Caco-2 (cell line): Measurements from ENCODE around the gene ZNF181. TPM values are rescaled to one million over a fixed set of nuclear protein-coding genes. Genes with fewer than 3 reads are reported as not detected.

Experiments used
- BruUV-seq: library from RNA; stranded (reverse); fragments of 400-500 nt; replicated peaks from 2 replicates; lab custom pipeline; 2021; lab: Mats Ljungman, UMichigan
- CTCF ChIA-PET: fragments of 300-600 bp; sonication (Branson Sonifier 250); formaldehyde crosslinking; loops from one replicate; lab custom pipeline; 2022; ENCODE audit warnings: antibody characterized with exemption; lab: Charles Lee
- POLR2A ChIA-PET: fragments of 300-600 bp; sonication (Branson Sonifier 250); formaldehyde crosslinking; loops from one replicate; lab custom pipeline; 2022; ENCODE audit warnings: antibody characterized with exemption; lab: Charles Lee
- DNase-seq, 2 experiments: peaks; one replicate each; pipeline versions ENCODE4 v3.0.0 to v3.0.0-alpha.2; 2020 to 2022
- H3K27me3 ChIP-seq: replicated peaks from 2 replicates; pipeline ENCODE4 v1.6.0; 2011; ENCODE audit warnings: low read length; ENCODE audit not compliant: control insufficient read depth, insufficient read depth
- H3K36me3 ChIP-seq: 2 replicates; pipeline ENCODE4 v1.5.1; 2011; ENCODE audit warnings: low read length; ENCODE audit not compliant: control insufficient read depth, insufficient read depth
- H3K4me1 ChIP-seq: fragments of 250-450 bp; sonication (Bioruptor Pico); 2 replicates; pipeline ENCODE4 v1.5.1; 2020; ENCODE audit warnings: mild to moderate bottlenecking
- H3K4me3 ChIP-seq: 2 replicates; pipeline ENCODE4 v1.5.1; 2011; ENCODE audit warnings: low read depth, mild to moderate bottlenecking, control low read depth, low read length
- H3K9me3 ChIP-seq: fragments of 250-450 bp; sonication (Bioruptor Pico); 2 replicates; pipeline ENCODE4 v1.5.1; 2020; ENCODE audit warnings: mild to moderate bottlenecking, moderate library complexity
- H3K27ac Mint-ChIP-seq: one replicate; pipeline ENCODE4 v1.8.0; 2022; ENCODE audit warnings: mixed read lengths; ENCODE audit not compliant: unreplicated experiment
- H3K27me3 Mint-ChIP-seq: one replicate; pipeline ENCODE4 v1.8.0; 2022; ENCODE audit warnings: mixed read lengths; ENCODE audit not compliant: insufficient read depth, unreplicated experiment
- H3K36me3 Mint-ChIP-seq: one replicate; pipeline ENCODE4 v1.8.0; 2022; ENCODE audit warnings: mild to moderate bottlenecking, mixed read lengths; ENCODE audit not compliant: insufficient read depth, unreplicated experiment
- H3K4me1 Mint-ChIP-seq: one replicate; pipeline ENCODE4 v1.8.0; 2022; ENCODE audit warnings: low read depth, mixed read lengths; ENCODE audit not compliant: unreplicated experiment
- H3K4me3 Mint-ChIP-seq: one replicate; pipeline ENCODE4 v1.8.0; 2022; ENCODE audit warnings: mild to moderate bottlenecking, moderate library complexity, mixed read lengths; ENCODE audit not compliant: unreplicated experiment
- H3K9me3 Mint-ChIP-seq: one replicate; pipeline ENCODE4 v1.8.0; 2022; ENCODE audit warnings: mixed read lengths; ENCODE audit not compliant: unreplicated experiment
- CTCF ChIP-seq, 2 experiments: fragments of 200-600 bp in 1 of 2; IDR thresholded peaks; 1 replicate in 1 of 2; 2 replicates in 1 of 2; pipeline versions ENCODE4 v1.5.1 to v1.8.0; 2011 to 2022; ENCODE audit warnings: antibody characterized with exemption in 1 of 2, control low read depth in 1 of 2, inconsistent platforms in 1 of 2, low read depth in 1 of 2, low read length in 1 of 2, mild to moderate bottlenecking in 1 of 2, moderate library complexity in 1 of 2; ENCODE audit not compliant: insufficient read depth in 1 of 2, severe bottlenecking in 1 of 2, unreplicated experiment in 1 of 2
- intact Hi-C: fragments of 100-400 bp; cut with micrococcal nuclease; formaldehyde crosslinking; loops from one replicate; pipeline ENCODE4 v1.10.0; 2022; ENCODE audit not compliant: unreplicated experiment
- total RNA-seq: library from RNA; stranded (reverse); gene quantifications from 2 replicates; pipeline ENCODE4 v1.2.3, GENCODE V29; 2022

ZNF181 gene
- total RNA-seq, 1 experiment from 2014 or later, result 5.4 TPM

GRCh38 chr19:34692549-34692948 is 41.5 kb upstream of the ZNF181 start:
- Mint-ChIP-seq H3K27ac (no peak overlapping the region), H3K9me3 (peaks cover 18% of the 10 kb centered on the region), H3K4me3 (no peak overlapping the region), H3K36me3 (no peaks in the 10 kb centered on the region), H3K4me1 (no peaks in the 10 kb centered on the region), H3K27me3 (peaks cover 7% of the 10 kb centered on the region)
- BruUV-seq, result no TSS peak
- no peaks in the 10 kb centered on the region for H3K4me1 ChIP-seq
- ChIA-PET POLR2A (no interaction called here), CTCF (no interaction called here)
- H3K9me3 ChIP-seq, result no peaks in the 10 kb centered on the region
- intact Hi-C loops, result no loop called here
- TF ChIP-seq CTCF (IDR thresholded peaks at IDR 0.05; ENCODE audit: insufficient read depth in 1 of 2, low read depth in 1 of 2, low read length in 1 of 2, severe bottlenecking in 1 of 2, unreplicated experiment in 1 of 2), result no peak
- H3K36me3 ChIP-seq, result no peaks in the 10 kb centered on the region
- no peaks in the 10 kb centered on the region for H3K27me3 ChIP-seq
- DNase-seq, result no peak
- no peak overlapping the region for H3K4me3 ChIP-seq

- H3K36me3 Mint-ChIP-seq, result peaks cover 4% of the 10 kb centered on the region
- POLR2A ChIA-PET, result no interaction called here
- CTCF ChIA-PET, result no interaction called here
- intact Hi-C loops, result no loop called here
- no peaks in the 10 kb centered on the region for H3K4me1 ChIP-seq
- TF ChIP-seq CTCF (IDR thresholded peaks at IDR 0.05; ENCODE audit: insufficient read depth in 1 of 2, low read depth in 1 of 2, low read length in 1 of 2, severe bottlenecking in 1 of 2, unreplicated experiment in 1 of 2), result no peak
- H3K4me1 Mint-ChIP-seq, result no peaks in the 10 kb centered on the region
- H3K36me3 ChIP-seq, result no peaks in the 10 kb centered on the region
- BruUV-seq, result no TSS peak
- H3K4me3 Mint-ChIP-seq, result no peak overlapping the region
- H3K9me3 Mint-ChIP-seq, result peaks cover 25% of the 10 kb centered on the region
- peaks cover 8% of the 10 kb centered on the region for H3K27me3 Mint-ChIP-seq
- H3K27me3 ChIP-seq, result no peaks in the 10 kb centered on the region
- peaks cover 15% of the 10 kb centered on the region for H3K9me3 ChIP-seq
- DNase-seq, result no peak
- no peak overlapping the region for H3K27ac Mint-ChIP-seq
- no peak overlapping the region for H3K4me3 ChIP-seq
These were observed 26.4 kb upstream of the ZNF181 start for GRCh38 chr19:34707661-34708060.

GRCh38 chr19:34711890-34712289 is 22.2 kb upstream of the ZNF181 start:
- no TSS peak for BruUV-seq
- peaks cover 6% of the 10 kb centered on the region for H3K36me3 Mint-ChIP-seq
- intact Hi-C loops, result loop anchor here (1.0 to 5.0 kb wide), 4 partner anchors 73 to 935 kb away; no protein-coding TSS in a partner anchor
- peaks cover 2% of the 10 kb centered on the region for H3K27me3 Mint-ChIP-seq
- peaks cover 43% of the 10 kb centered on the region for H3K9me3 ChIP-seq
- no peaks in the 10 kb centered on the region for H3K36me3 ChIP-seq
- no peaks in the 10 kb centered on the region for H3K4me1 Mint-ChIP-seq
- no peak overlapping the region for H3K4me3 ChIP-seq
- H3K27me3 ChIP-seq, result no peaks in the 10 kb centered on the region
- ChIA-PET POLR2A (no interaction called here), CTCF (interaction anchor here (1.0 kb wide), 1 partner anchor 34 kb away, joined by 3 read pairs; the partner anchor contains the start of gene ZNF302)
- DNase-seq, result no peak
- H3K4me1 ChIP-seq, result no peaks in the 10 kb centered on the region
- no peak for TF ChIP-seq CTCF (IDR thresholded peaks at IDR 0.05; ENCODE audit: insufficient read depth in 1 of 2, low read depth in 1 of 2, low read length in 1 of 2, severe bottlenecking in 1 of 2, unreplicated experiment in 1 of 2)
- H3K27ac Mint-ChIP-seq, result no peak overlapping the region
- H3K4me3 Mint-ChIP-seq, result no peak overlapping the region
- H3K9me3 Mint-ChIP-seq, result peaks cover 52% of the 10 kb centered on the region
